COLO668 (cell line): ENCODE measurements around the gene DDAH2.

Experiments
- DNase-seq: peaks from one replicate; lab custom pipeline; 2025; ENCODE audit not compliant: unreplicated experiment; lab: John Stamatoyannopoulos, UW

DDAH2 gene

DNA sequence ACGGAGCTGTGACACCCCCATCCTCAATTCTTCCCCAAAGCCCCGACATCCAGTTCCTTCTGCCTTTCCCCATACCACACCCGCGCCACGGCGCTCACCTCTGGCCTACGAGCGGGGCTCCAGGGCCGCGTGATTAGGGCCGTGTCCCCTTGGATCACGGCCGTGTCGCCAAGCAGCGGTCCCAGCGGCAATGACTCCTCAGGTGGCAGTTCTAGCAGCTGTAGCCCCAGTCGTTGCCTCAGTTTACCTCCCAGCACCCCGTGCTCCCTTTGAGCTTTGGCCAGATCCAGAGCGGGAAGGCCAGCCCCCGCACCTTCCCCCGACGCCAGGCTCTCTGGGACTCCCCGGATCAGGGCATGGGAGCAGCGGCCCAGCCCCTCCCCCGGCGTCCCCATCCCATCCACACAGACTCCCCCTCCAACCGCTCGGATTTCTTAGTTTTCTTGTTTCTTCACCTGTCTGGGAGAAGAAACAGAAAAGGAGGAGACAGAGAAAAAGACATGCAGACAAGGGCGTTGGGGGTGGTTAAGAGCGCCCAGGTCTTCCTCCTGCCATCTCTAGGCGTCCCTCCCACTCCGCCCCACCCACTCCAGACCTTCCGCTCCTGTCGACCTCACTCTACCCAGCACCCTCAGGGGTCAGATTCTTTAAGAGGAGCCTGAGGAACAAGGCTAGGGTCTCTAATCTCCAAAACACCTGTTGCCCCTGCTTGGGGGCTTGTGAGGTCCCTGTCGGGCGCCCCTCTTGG, at the start of gene DDAH2:
TSS of gene DDAH2 (minus strand) at position 533 of the 748 bp plus-strand sequence. CDS start at position 395, 138 bp downstream.
- DNase-seq: no peak

- DNase-seq: no peak
Observed at GRCh38 chr6:31778193-31778592, 49.1 kb upstream of the DDAH2 start.

DNA sequence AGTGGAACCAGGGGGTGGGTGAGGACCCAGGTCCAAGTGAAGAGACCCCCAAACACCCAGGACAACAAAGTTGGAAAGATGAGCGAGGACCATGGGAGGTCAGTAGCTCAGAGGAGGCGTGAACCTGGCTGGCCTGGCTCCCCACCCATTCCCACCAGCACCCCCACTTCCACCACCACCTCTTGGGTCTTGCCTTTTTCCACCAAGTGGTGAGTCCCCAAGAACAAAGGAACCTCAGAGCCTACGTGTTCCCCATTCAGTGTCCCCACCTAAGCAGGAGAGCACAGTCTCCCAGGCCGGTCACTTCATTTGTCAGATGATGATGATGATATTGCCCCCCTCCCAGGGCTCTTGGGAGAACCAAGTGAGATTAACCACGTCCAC, 48.6 kb upstream of the DDAH2 start:
- DNase-seq: no peak

DNA sequence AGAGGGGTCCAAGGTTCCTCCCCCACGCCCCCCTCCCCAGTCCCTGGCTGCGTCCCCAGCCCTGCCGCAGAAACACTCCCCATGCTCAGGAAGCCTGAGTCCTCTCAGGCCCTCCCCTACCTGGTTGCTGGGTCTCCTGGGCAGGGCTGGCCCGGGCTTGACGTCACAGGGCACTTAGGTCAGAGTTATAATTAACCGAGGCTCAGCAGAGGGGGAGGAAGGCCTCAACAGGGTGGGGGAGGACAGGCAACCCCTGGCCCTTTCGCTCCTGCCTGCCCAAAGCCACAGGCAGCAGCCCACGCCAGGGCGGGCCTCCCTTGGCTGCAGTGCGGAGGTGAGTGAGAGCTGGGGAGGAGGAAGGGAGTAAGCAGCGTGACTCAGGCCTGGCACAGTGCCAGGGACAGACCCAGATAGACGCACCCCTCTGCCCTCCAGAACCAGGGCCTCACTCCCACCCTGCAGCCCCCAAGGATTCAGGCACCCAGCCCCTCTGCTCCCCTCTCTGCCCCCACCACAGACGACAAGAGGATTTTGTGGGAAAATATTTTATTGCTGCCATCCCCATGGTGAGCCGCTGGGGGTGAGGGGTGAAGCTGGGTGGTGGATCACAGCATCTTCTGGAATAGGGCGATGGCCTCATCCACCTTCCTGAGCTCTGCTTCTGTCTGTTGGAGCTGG, 48.0 kb upstream of the DDAH2 start, which contains the start of gene VWA7:
TSS of gene VWA7 (minus strand) at position 340 of the 678 bp plus-strand sequence. CDS start 549 bp downstream, outside the sequence.
- peak; percentile 80 for DNase-seq

DNA sequence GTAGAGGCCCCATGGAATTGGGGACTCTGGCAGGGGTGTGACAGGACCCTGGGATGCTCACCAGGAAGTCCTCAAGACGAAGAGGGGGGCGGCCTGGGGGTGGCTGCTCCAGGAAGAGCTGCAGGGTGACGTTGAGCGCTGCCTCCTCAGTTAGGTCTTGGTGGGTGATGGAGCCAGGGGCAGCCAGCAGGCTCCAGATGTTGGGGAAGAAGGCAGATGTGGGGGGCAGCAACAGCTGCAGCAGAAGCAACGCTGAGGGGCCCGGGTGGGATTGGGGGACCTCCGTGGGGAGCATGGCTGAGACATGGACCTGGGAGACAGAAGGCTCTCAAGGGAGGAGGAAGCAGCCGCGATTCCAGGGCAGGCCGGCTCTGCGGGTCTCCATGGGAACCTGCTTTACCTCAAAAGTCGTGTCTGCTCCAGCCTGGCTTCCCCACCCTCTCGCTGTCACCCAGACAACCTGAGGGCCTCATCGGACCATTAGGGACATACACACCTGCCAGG, 47.4 kb upstream of the DDAH2 start:
- DNase-seq: peak; percentile 63

- no peak for DNase-seq
Observed at GRCh38 chr6:31775633-31776484, 46.8 kb upstream of the DDAH2 start.

DNA sequence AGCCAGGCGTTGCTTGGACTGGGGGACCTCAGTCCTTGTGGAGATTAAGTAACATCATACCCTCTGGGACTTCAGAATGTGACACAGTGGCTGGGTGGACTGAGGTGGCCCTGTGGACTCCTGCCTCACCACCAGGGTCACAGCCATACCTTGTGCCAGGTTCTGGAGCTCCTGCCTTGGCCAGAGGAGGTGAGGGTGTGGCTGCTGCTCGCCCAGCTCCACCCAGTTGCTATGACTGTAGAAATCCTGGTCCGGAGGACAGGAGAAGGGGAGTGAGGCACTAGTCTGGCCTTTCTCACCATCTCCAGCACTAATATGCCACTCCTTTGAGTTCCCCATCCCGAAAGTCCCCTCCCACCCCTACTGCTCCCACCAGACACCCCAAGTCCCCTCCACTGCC, 46.1 kb upstream of the DDAH2 start:
- DNase-seq: no peak

DNA sequence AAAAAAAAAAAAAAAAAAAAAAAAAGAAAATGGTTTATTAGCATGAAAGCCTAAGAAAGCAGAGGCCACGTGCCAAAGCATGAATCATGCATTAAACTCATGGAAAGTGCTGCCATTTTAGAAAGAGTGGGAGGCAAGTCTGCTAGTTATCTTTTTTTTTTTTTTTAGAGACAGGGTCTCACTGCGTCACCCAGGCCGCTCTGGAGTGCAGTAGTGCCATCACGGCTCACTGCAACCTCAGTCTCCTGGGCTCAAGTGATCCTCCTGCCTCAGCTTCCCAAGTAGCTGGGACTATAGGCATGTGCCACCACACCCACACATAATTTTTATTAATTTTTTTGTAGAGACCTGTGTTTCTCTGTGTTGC, 42.9 kb upstream of the DDAH2 start:
- no peak for DNase-seq

DNA sequence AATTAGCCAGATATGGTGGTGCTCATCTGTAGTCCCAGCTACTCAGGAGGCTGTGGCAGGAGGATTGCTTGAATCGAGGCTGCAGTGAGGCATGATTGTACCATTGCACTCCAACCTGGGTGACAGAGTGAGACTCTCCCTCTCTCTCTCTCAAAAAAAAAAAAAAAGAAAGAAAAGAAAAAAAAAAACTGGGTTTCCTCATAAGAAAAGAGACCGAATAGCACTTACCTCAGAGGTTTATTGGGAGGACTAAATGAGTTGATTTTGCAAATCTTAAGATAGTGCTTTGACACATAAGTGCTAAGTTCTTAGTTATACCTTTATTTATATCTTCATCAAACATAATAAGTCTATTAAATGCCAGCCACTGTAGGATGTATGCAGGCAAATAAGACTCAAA, 41.8 kb upstream of the DDAH2 start:
- DNase-seq: no peak

GRCh38 chr6:31769684-31770371, 40.7 kb upstream of the DDAH2 start:
- DNase-seq: peak; percentile 66

GRCh38 chr6:31768363-31769257, 39.5 kb upstream of the DDAH2 start:
- DNase-seq: no peak

DNA sequence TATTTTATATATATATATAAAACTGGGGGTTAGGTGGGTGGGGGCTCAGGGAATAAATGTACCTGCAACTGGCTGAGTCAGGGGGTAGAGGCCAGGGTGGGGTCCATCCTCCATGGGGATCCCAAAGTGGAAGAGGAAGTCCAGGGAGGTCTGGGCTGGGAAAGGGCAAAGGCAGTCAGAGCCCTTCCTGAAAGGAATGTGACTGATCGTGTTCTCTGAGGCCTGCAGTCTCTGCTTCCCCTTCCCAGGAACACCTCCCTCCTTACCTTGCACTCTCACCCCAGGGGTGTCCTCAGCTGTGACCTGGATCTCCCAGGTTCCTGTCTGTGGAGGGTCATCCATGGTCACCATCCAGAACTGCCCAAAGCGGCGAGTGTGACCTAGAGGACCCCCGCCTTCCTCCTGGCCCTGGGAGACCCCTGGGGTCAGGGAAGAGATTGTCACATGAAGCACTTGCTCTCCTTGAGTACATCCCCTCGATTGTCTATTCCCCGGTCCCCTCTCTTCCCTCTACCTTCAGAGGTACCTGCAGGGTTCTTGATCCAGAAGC, 38.1 kb upstream of the DDAH2 start:
- DNase-seq: no peak

DNA sequence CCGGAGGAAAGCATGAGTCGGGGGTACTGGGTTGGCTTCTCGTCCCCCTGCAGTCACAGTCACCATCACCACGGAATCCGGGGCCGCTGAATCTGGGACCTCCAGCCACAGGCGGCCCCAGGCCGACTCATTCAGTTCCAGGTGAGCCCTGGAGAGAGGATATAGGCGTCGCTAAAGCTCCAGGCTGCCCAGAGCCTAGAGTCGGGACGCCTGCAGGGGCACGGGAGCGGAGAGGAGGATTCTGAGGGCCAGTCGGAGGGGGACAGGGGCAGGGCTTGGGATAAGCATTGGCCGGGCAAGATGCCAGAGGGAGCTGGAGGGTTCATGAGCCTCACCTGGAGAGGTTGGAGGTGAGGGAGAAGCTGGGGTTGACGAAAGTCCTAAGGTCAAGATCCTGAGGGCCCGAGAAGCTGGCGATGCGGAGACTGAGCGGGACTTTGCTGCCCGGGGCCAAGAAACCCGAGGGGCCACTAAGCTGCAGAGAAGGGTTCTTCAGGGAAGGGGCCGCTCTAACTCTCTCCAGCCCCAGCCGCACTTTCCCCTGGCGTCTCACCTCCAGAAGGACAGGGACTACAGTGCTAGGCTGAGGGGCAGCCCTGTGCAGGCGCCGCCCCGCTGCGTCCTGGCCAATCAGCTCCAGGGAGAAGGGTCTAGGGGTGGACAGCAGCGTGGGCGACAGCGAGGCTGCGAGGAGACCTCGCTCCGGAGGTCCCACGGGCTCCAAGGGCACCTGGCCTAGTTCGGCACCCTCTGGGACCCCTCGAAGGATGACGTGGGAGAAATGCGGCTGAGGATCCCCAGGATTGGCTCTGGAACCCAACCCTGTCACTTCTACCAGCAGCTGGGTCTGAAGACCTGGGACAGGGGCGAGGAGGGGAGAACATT, 37.1 kb upstream of the DDAH2 start:
- DNase-seq: no peak

DNA sequence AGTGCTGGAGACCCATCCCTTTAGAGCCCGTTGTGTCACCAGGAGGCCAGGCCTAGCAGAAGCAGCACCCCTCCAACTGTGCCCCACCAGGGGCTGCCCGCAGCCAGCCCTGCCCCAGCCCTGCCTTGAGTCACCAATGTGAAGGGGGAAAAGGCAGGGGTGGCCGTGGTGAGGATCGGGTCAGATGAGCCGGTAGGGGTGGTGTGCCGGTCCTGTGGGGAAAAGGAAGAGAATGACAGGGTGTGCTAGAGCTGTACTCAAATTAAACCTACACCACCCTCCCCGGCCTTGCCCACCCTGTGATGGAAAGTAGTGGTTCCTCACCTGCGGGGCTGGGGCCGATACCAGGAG, 36.4 kb upstream of the DDAH2 start:
- no peak for DNase-seq

DNA sequence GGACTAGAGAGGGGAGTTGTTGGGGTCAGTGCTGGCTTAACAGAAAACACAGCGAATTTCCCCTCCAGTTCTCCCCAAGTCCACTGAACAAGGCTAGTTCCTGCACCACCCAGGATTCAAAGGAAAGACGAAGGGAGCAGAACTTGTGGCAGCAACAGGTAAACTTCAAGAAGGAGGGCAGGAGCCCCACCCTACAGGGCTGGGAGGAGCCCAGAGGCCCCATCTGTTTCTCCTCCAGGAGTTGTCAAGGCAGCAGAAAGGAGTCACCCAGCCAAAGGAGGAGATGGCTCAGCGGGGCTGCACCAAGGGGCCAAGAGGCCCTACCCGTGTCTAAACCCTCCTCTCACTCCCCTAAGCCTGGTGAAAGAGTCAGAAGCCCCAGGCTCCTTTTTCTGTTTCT, 35.1 kb upstream of the DDAH2 start:
- DNase-seq: no peak

GRCh38 chr6:31763619-31763940, 34.5 kb upstream of the DDAH2 start:
- DNase-seq: no peak

DNA sequence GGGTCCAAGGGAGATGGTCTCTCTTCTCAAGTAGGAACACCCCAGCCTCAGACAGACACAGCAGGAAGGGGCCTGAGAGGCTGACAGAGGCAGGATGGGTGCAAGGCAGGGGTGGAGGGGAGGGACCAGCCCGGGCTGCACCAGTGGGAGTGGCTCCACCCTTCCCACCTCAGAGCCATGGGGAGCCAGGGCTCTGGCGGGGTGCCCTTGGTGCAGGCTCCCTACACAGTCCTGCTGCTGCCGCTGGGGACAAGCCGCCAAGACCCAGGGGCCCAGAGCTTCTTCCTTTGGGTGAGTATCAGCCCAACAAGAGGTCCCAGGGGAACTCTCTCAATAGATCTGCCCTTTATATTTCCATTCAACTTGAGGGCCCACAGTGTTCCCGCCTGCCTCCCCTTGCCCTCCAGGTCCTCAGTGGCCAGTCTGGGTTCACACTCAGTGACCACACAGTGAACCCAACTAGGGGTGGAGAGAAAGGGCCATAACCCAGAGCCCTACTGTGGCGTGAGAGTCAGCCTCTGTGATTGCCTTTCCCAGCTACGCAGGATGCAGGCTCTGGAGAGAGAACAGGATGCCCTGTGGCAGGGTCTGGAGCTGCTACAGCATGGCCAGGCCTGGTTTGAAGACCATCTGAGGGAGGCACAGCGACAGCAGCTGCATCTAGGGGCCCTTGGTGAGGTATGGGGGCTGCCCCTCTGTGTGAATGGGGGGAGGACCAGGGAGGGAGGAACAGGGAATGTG, 33.9 kb upstream of the DDAH2 start:
- no peak for DNase-seq

GRCh38 chr6:31762356-31762755, 33.3 kb upstream of the DDAH2 start, which contains the start of gene SAPCD1:
Gene SAPCD1, plus strand, starts transcription at chr6:31762656. Its CDS starts 399 bp downstream, at chr6:31763055.
- DNase-seq: no peak
